Activated naive CD4-positive, alpha-beta T cell treated with Interleukin-2 at 50 U/mL for 16 hours (primary cell): ENCODE data around the gene STXBP2.

Source experiments
- DNase-seq: peaks from one replicate; pipeline ENCODE4 v3.0.0-alpha.2; 2020

STXBP2 gene

GRCh38 chr19:7636691-7637373 lies at the start of gene STXBP2:
Gene STXBP2, plus strand, starts transcription at chr19:7637110. Its CDS starts 40 bp downstream, at chr19:7637150.
- peak; percentile 90 for DNase-seq

- DNase-seq: no peak
Measured at GRCh38 chr19:7589822-7590221, 47.1 kb upstream of the STXBP2 start.

- DNase-seq: no peak
Measured at GRCh38 chr19:7590256-7590655, 46.7 kb upstream of the STXBP2 start.

- peak; percentile 36 for DNase-seq
Measured at GRCh38 chr19:7595466-7596133, 41.3 kb upstream of the STXBP2 start, which contains the start of gene CAMSAP3. Gene CAMSAP3, plus strand, starts transcription at chr19:7595863. Its CDS starts 140 bp downstream, at chr19:7596003.

- DNase-seq: no peak
Measured at GRCh38 chr19:7596211-7596937, 40.5 kb upstream of the STXBP2 start.

GRCh38 chr19:7597689-7598088 lies 39.2 kb upstream of the STXBP2 start:
- no peak for DNase-seq

- no peak for DNase-seq
Measured at GRCh38 chr19:7598180-7598579, 38.7 kb upstream of the STXBP2 start.

GRCh38 chr19:7600721-7601120 lies 36.2 kb upstream of the STXBP2 start:
- DNase-seq: no peak

GRCh38 chr19:7602240-7602934 lies 34.5 kb upstream of the STXBP2 start:
- DNase-seq: no peak

- no peak for DNase-seq
Measured at GRCh38 chr19:7602935-7603497, 33.9 kb upstream of the STXBP2 start.

- DNase-seq: no peak
Measured at GRCh38 chr19:7603919-7604318, 33.0 kb upstream of the STXBP2 start.

- DNase-seq: peak; percentile 13
Measured at GRCh38 chr19:7605490-7606222, 31.3 kb upstream of the STXBP2 start.

- DNase-seq: no peak
Measured at GRCh38 chr19:7606289-7606688, 30.6 kb upstream of the STXBP2 start.

GRCh38 chr19:7607212-7607873 lies 29.6 kb upstream of the STXBP2 start:
- DNase-seq: no peak

- no peak for DNase-seq
Measured at GRCh38 chr19:7607874-7608560, 28.9 kb upstream of the STXBP2 start.

- no peak for DNase-seq
Measured at GRCh38 chr19:7610491-7611240, 26.2 kb upstream of the STXBP2 start.

- no peak for DNase-seq
Measured at GRCh38 chr19:7611541-7612279, 25.2 kb upstream of the STXBP2 start.

GRCh38 chr19:7612282-7613274 lies 24.3 kb upstream of the STXBP2 start:
- DNase-seq: no peak
